8988T (cell line): Measurements from ENCODE around the gene DCST2.

Experiments used
- DNase-seq: peaks from one replicate; pipeline ENCODE4 v3.0.0; 2011

The DCST2 gene

GRCh38 chr1:154973344-154974101 lies 60.1 kb downstream of the DCST2 start:
- peak; percentile 53 for DNase-seq

DNA sequence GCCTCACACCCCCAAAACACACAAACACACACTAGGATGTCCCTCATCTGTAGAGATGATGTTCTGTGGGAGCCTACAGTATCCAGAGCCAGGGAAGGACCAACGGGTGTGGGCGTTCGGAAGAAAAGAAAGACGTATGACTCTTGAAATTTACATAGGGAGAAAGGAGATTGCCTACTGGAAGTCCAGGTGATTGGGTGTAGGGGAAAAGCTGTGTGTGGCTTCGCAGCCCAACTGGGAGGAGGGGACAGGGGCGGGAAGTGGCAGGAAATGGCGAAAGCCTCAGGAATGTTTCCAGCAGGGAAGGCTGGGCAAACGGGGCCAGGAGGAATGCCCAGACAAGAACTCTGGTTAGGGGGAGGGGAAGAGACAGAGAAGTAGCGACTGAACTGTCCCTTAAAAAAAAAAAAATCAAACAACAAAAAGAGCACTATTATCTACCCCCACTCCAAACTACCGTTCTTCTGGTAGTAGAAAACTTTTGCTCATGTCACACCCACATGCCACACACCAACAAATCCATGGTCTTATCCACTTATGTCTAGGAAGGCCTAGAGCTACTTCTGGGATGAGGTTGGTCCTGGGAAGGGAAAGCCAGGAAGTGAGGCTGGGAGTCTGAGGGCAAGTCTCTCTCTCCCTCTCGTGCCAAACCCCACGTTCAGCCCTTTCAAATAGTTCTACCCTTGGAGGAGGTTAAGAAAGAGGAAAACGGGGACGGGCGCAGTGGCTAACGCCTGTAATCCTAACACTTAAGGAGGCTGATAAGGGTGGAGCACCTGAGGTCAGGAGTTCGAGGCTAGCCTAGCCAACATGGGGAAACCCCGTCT lies 60.9 kb downstream of the DCST2 start:
- peak; percentile 54 for DNase-seq

DNA sequence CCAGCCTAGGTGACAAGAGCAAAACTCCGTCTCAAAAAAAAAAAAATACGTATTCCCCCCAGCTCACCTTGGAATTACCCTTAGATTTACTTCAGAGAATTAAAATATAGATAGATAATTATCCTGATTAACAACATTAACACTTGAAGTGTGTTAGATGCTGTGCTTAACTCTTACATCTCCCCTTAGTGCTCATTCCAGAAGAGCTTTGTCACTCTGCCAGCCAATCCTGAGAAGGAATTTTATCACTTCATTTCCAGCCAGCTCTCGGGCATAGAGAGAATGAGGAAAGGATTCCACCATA lies 61.4 kb downstream of the DCST2 start:
- no peak for DNase-seq

GRCh38 chr1:154971341-154971998 lies 62.1 kb downstream of the DCST2 start:
- no peak for DNase-seq

DNA sequence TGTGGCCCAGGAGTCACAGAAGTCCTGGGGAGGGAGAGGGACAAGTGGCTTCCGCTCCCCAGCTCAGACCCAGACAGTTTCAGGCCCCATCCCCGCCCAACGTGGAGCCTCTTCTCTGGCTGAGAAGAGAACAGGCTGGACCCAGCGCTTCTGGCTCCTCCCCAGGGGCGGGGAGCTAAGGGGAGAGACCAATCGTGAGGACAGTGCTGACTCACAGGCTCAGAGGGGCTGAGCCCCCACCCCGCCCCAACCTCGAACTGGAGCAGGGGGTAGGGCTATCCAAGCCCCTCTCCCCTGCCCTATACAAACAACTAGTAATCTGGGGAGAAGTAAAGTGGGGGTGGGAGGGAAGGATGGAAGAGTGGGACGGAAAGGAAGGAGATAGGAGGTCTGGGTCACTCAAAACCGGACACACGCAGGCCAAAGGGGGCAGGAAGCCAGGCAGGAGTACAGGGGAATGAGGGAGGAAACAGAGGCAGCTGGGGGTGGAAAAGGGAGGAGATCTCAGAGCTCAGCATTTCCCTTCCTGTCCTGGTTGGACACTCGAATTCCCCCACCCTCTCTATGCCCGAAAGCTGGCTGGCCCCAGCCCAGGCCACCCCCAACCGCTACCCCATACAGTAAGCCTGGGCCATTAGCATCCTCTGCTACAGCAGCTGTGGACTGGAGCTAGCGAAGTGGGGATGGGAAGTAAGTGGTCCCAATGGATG lies 62.8 kb downstream of the DCST2 start, which contains the start of gene SHC1:
Gene SHC1, minus strand, starts transcription at position 117 of the 710 bp plus-strand sequence. CDS start 221 bp downstream, outside the sequence.
- DNase-seq: peak; percentile 89

DNA sequence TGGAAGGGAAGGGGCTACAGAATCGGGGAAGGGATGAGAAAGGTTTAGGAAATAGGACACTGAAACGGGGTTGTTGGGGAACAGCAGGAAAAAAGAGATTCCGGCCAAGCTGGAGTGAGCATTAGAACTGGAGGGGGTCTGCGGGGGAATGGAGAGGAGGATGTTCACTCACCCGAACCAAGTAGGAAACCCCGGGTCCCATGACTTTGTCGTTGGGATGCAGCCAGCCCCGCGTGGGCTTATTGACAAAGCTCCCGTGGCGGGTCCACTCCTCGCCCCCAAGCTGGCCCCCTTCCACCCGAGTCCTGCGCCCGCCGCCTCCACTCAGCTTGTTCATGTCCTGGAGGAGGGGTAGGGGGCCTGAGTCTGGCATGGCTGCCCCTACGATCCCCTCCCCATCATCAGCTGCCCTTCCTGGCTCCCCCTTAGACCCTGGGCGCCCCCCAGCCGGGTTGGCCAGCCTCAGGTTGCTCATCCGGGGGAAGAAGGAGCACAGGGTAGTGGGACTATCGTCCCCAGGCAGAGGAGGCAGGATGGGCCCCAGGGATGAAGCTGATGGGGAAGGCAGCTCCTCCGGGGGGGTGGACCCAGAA lies 63.6 kb downstream of the DCST2 start:
- no peak for DNase-seq

GRCh38 chr1:154969246-154969645 lies 64.3 kb downstream of the DCST2 start:
- DNase-seq: no peak

GRCh38 chr1:154968731-154969130 lies 64.8 kb downstream of the DCST2 start:
- no peak for DNase-seq
